HG03575 (cell line): Measurements from ENCODE around the gene COL23A1.

Source experiments
- ATAC-seq: cut with Tn5 transposase; IDR thresholded peaks from one replicate; pipeline ENCODE4 v1.9.1; 2021; ENCODE audit not compliant: unreplicated experiment, insufficient number of reproducible peaks, low FRiP score; ENCODE audit errors: extremely low read depth

COL23A1 gene

GRCh38 chr5:178365501-178366440, 224.4 kb downstream of the COL23A1 start:
- no peak for ATAC-seq

DNA sequence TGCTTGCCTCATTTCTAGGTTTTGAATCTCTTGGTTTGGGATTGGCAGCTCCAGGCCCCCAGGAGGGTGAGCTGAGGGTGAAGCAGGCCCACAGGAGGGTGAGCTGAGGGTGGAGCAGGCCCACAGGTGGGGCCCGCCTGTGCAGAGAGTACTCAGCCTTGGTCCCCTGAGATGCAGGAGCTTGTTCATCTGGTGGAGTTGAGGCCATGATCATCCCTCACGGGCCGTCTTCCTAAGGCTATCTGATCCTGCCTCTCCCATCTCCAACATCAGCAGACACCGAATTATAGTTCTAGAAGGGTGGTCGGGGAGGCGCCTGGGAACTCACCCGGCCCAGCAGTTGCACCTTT, 225.9 kb downstream of the COL23A1 start:
- ATAC-seq, result no peak

GRCh38 chr5:178363501-178364325, 226.5 kb downstream of the COL23A1 start:
- ATAC-seq, result no peak

DNA sequence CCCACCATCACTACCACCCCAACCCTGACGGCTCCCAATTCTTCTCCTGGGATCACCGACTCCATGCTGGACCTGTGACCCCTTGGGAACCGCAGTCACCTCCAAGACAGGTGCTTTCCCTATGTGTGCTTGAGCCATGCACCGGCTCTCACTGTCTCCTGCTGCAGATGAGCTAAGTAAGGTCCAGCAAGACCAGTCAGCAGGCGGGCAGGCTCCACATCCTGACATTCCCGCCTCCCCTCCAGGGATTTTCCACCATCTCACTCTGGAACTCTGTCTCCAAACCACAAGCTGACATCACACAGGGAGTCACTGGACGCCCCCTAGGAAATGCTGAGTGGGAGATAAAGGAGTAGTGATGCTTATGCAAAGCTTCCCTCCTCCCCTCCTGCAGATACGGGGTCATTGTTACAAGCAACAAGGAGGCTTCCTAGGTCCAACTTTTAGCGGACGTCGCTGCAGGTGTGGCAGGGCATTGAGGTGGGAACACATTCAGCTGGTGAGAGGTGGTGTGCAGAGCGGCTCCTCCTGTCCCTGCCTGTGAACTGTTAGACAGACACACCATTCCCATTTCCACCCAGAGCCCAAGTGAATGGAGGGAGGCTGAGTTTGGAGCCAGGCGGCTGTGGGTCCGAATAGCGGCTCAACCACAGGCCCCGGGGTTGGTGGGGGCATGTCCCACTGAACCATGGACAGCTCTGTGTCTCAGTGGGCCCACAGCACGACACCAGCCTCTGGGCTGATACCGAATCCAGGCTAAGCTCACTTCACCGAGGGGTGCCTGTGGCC, 228.3 kb downstream of the COL23A1 start:
- ATAC-seq, result no peak

GRCh38 chr5:178360926-178361235, 229.3 kb downstream of the COL23A1 start:
- ATAC-seq, result no peak

DNA sequence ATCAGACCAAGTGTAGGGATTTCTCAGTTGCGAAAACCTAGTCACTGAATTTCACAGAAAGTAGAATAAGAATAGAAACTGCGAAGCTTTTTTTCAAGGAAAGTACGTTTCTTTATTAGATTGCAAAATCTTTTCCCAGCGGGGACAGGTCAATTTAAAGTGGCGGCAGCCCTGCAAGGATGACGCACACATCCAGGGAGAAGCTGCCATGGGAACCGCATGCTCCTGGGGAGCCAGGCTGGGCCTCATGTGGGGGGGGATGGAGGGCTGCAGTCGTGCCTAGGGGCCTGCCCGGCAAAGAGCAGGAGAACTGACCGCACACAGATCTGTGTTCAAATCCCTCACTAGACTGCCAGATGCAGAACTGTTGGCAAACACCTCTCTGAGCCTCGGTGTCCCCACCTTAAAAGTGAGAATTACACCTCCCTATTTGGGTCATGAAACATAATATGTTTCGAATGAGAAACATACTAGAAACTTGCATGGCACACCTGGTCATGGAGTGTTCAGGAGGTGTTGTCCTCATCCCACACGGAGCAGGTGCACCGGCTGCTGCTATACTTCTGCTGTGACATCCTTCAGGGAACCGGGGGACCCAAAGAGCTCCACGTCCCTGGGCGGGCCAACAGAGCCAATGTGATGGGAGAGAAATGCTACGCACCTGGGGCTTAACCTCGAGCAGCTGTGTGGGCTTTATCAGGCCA, 229.8 kb downstream of the COL23A1 start:
- no peak for ATAC-seq

- ATAC-seq, result no peak
Observed at GRCh38 chr5:178359738-178360137, 230.5 kb downstream of the COL23A1 start.

DNA sequence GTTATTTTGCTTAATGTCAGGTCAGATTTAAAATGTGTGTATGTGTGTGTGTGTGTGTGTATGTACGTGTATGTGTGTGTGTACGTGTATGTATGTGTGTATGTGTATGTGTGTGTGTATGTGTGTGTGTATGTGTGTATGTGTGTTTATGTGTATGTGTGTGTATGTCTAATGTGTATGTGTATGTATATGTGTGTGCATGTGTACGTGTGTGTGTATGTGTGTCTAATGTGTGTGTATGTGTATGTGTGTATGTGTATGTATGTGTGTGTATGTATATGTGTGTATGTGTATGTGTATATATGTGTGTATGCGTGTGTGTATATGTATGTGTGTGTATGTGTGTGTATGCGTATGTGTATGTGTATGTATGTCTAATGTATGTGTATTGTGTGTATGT, 232.5 kb downstream of the COL23A1 start:
- ATAC-seq, result no peak

GRCh38 chr5:178357121-178357521, 233.1 kb downstream of the COL23A1 start:
- no peak for ATAC-seq

GRCh38 chr5:178356431-178356872, 233.7 kb downstream of the COL23A1 start:
- ATAC-seq, result no peak

- ATAC-seq, result no peak
Observed at GRCh38 chr5:178355671-178356070, 234.5 kb downstream of the COL23A1 start.

DNA sequence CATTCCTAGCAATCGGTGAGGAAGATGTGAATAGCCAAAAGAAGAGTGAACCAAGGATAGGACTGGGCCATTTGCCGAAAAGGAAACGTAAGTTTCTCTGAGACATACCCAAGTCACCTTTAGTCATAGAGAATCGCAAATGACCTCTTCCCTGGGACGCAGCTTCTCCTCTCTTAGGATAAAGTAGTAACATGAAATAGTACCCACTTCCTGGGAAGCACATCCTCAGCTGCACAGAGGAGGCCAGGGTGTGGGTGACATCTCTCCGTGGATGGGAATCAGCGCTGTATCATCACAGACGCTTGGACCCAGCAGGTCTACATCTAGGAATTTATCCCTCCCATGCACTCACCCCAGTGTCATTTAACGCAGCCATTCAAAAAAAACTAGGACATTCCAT, 236.7 kb downstream of the COL23A1 start:
- no peak for ATAC-seq

DNA sequence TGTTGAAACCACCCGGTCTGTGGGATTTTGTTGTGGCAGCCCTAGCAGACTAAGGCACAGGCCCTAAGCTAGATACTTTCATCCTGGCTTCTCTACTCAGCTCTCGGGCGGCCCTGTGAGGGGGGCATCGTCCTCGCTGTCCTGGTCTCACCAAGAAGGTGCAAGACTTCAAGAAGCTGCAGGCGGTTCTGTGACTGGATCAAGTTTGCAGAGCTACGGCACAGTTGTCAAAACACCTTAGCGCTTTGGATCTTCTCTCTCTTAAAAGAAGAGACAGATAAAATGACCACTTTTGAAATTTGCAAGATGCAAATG, 238.2 kb downstream of the COL23A1 start:
- no peak for ATAC-seq

- ATAC-seq, result no peak
Observed at GRCh38 chr5:178351221-178352034, 238.8 kb downstream of the COL23A1 start.

DNA sequence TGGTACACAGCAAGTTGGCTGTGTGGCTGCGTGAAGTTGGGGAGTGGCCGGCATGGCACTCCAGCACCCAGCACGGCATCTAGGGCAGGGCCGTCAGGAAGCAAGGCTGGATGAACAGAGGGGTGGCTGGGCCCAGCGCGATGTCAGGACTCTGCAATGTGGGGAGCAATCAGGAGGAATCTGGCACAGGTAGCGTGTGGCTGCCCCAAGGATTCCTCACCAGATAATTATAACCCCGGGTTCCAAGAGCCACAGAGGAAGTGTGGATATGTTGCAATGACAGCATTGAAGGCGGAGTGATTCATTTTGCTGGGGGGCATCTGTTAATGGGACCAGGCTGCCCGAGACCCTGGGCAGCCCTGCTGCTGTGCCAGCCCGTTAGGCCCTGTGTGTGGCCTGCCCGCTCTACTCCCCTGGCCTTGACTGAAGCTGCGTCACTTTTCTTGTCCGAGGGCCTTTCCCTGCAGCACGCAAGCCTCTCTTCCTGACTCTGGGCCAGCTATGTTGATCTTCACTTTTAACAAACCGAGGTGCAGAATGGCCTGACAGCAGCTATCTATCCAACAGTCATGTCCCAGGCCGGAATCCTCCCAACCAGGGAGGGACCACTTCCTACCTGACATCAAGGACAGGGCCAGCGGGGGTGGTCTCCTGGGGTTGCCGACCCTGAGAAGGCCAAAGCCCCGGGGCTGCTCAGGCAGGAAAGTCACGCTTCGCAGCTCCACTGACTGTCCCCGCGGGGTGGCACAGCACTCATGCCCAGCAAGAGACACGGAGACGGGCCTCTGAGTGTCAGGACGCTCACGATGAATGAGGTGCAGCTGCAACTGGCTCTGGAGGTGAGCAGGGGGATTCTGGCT, 239.6 kb downstream of the COL23A1 start:
- ATAC-seq, result no peak

DNA sequence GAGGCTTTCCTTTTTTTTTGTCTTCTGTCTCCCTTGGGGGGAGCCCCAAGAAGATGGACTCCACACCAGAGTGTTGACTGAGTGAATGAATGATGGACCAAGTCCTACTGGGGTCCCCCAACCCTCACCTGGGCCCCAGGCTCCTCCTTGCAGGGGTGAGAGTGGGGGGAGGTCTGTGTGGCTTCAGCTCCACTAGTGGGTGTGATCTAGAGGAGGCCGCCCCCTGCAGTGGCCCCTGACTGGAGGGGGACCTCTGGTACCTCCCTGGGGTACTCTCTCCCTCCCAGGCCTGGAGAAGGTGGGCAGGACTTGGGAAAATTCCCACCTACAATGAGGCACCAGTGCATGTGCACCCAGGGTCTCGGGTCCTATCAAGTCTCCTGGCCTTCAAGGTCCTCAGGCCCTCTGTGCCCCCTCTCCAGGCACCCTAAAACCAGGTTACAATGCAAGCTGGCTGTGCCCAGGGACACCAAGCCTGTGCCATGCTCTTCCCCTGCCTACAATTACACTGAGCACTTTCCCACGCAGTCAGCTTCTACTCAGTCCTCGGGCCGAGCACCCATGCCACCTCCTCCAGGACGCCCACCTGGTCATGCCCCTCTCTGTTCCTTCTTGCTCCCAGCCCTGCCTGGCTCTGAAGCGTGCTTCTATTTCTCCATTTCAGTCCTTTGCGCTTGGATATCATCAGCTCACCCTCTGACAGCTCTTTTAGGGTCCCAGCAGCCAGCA, 240.4 kb downstream of the COL23A1 start:
- no peak for ATAC-seq

DNA sequence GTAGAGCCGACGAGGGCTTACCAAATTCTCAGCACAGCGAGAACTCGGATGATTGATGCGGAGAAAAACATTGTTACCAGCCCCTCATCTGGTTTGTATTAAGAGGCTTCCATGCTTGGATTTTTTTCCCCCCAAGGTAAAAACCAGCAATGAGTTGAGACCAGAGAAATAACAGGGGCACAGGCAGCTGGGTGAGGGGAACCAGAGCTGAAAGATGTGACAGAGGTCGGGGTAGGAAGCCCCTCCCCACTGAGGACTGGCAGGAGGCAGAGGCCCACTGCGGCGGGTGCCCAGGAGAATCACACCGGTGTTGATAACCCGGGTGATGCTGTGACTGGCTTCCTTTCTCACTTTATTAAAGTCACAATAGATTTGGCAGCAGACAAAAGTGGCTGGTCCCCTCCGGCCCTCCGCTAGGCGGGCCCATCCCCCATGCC, 241.1 kb downstream of the COL23A1 start:
- ATAC-seq, result no peak
